ENCODE measurements around the gene ECT2.

Gene ECT2

DNA sequence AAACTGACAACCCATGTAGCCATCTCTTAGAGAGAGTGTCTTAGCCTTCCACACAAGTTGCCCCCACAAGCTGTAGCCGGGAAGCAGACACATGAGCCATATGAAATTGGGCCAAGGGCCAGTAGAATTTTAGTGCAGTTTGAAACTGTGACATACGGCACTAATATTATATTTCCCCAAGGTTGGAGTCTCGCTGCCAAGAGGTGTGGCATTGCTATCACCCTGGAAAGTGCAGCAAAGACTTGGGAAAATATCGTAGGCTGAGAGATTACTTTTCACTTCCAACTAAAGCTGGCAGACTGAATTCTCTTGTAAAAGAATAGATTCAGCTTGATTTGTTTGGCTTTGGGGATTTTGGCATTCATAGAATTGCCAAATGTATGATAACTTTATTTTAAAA is 89.2 kb downstream of the ECT2 start:
- no peak for ATAC-seq (replicated peaks)
- Mint-ChIP-seq H3K36me3 (ENCODE audit: insufficient read depth) (no peaks in the 10 kb centered on the region), H3K4me1 (ENCODE audit: low read depth in 2 of 2) (no peaks in the 10 kb centered on the region), H3K9me3 (no peaks in the 10 kb centered on the region), H3K4me3 (no peak overlapping the region), H3K27ac (no peak overlapping the region), H3K27me3 (peaks cover 10 to 11% of the 10 kb centered on the region in 2 donors)
- DNase-seq, result no peak

DNA sequence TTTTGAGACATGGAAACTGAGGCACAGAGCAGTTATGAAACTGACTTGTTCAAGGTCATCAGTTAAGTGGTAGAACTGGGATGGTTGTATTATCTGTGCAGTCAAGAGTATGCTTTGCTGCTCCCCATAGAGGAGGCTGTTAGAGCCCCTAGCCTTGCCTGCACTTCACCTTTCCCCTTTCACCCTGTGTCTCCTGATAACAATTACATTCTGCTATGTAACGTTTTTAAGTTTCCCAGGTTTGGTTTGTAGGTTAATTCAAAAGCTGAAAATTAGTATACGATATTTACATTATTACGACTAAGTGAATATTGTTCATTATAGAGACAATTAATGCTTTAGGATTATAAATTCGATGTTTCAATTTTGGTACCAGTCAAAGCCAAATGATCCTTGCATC is 89.9 kb downstream of the ECT2 start:
- Mint-ChIP-seq H3K4me3 (no peak overlapping the region), H3K4me1 (ENCODE audit: low read depth in 2 of 2) (no peaks in the 10 kb centered on the region), H3K27me3 (peaks cover 10 to 11% of the 10 kb centered on the region in 2 donors), H3K9me3 (no peaks in the 10 kb centered on the region), H3K36me3 (ENCODE audit: insufficient read depth) (no peaks in the 10 kb centered on the region), H3K27ac (no peak overlapping the region)
- DNase-seq (no peak), ATAC-seq (replicated peaks) (no peak)

DNA sequence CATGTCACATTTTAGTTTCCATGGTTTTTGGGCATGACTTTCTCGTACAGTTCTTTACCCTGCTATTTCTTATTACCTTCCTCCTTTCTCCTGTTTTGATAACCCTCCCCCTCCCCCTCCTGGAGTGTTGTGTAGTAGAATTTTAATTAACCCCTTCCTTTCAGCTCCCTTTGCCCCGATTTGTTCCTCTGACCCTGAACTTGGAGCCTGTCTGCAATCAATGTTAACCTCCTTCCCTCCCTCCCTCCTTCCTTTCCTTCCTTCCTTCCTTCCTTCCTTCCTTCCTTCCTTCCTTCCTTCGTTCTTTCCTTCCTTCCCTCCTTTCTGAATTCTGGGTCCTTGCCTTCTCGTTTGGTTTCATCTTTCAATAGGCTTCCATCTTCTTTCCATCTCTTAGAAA is 90.4 kb downstream of the ECT2 start:
- no peak overlapping the region for H3K4me3 Mint-ChIP-seq
- no peaks in the 10 kb centered on the region for H3K4me1 Mint-ChIP-seq (ENCODE audit: low read depth in 2 of 2)
- no peak for DNase-seq
- no peak overlapping the region for H3K27ac Mint-ChIP-seq
- H3K36me3 Mint-ChIP-seq (ENCODE audit: insufficient read depth), result no peaks in the 10 kb centered on the region
- peaks cover 10 to 11% of the 10 kb centered on the region in 2 donors for H3K27me3 Mint-ChIP-seq
- no peaks in the 10 kb centered on the region for H3K9me3 Mint-ChIP-seq
- ATAC-seq (replicated peaks), result no peak

DNA sequence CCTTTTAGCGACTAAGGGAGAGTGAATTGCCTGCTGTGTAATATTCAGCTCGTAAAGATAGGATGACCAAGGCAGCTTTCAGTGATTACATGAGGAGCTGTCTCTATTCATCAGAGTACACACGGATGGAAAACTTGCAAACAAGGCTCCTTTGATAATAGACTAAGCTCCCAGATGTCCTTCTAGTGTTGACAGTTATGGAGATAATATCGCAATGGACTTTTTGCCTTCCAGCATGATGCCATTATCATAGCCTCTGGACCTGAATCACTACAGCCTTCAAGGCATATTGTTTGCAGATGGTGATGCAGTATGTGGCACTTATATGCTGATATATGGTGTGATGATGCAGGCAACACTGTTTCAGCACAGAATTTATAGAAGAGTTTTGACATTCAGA is 93.9 kb downstream of the ECT2 start:
- H3K9me3 Mint-ChIP-seq, result no peaks in the 10 kb centered on the region
- no peaks in the 10 kb centered on the region for H3K36me3 Mint-ChIP-seq (ENCODE audit: insufficient read depth)
- ATAC-seq (replicated peaks), result no peak
- no peak for DNase-seq
- peaks cover 0 to 2% of the 10 kb centered on the region in 2 donors for H3K4me1 Mint-ChIP-seq (ENCODE audit: low read depth in 2 of 2)
- no peak overlapping the region for H3K27ac Mint-ChIP-seq
- no peak overlapping the region for H3K4me3 Mint-ChIP-seq
- H3K27me3 Mint-ChIP-seq, result peaks cover 10 to 11% of the 10 kb centered on the region in 2 donors

DNA sequence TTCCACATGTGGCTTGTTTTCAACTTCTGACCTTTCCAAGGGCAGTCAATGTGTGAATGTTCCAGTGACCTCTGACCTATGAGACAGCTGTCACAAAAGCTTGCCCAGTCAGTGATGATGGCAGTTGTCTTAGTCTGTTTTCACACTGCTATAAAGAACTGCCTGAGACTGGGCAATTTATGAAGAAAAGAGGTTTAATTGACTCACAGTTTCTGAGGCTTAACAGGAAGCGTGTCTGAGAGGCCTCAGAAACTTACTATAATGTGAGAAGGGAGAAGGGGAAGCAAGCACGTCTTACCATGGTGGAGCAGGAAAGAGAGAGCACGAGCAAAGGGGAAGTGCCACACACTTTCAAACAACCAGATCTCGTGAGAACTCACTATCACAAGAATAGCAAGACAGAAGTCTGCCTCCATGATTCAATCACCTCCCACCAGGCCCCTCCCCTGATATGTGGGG is 95.6 kb downstream of the ECT2 start:
- Mint-ChIP-seq H3K4me3 (no peak overlapping the region), H3K4me1 (ENCODE audit: low read depth in 2 of 2) (peaks cover 0 to 2% of the 10 kb centered on the region in 2 donors), H3K36me3 (ENCODE audit: insufficient read depth) (no peaks in the 10 kb centered on the region), H3K27me3 (peaks cover 17 to 21% of the 10 kb centered on the region in 2 donors), H3K9me3 (no peaks in the 10 kb centered on the region), H3K27ac (no peak overlapping the region)
- DNase-seq, result no peak
- ATAC-seq (replicated peaks), result no peak

DNA sequence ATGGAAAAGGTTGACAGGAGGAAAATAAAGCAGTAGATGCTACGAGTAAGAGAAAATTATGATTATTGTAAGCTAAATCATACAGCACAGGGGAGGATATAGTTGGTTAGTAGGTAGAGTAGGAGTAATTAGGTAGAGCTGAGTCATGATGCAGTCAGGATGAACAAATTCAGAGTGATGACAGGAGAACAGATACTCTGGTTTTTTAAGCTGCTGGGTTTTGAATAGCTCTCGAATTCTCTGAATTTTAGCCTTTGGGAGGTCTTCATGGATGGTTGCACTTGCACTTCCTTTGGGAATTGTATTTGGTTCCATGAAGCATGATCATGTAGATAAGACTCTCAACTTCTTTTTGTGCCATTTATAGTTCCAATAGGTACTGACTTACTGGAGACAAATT is 96.2 kb downstream of the ECT2 start:
- H3K9me3 Mint-ChIP-seq, result no peaks in the 10 kb centered on the region
- DNase-seq (no peak), ATAC-seq (replicated peaks) (no peak)
- H3K27me3 Mint-ChIP-seq, result peaks cover 17 to 21% of the 10 kb centered on the region in 2 donors
- peaks cover 0 to 2% of the 10 kb centered on the region in 2 donors for H3K4me1 Mint-ChIP-seq (ENCODE audit: low read depth in 2 of 2)
- H3K36me3 Mint-ChIP-seq (ENCODE audit: insufficient read depth), result no peaks in the 10 kb centered on the region
- H3K27ac Mint-ChIP-seq, result no peak overlapping the region
- no peak overlapping the region for H3K4me3 Mint-ChIP-seq

DNA sequence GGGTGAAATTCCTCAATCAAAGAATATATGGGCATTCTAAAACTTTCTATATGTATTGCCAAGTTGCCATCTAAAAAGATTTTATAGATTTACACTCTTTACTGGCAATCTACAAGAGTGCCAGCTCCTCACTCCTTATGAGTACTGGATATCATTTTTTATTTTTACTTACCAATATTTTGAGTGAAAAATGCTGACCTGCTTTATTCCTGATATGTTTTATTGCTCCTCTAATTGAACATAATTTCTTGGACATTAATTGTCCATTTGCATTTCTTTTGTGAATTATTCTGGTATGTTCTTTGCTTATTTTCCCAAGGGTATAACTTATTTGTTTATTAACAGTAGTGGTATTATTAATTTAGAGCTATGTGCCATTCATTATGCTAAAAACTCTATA is 96.8 kb downstream of the ECT2 start:
- Mint-ChIP-seq H3K4me1 (ENCODE audit: low read depth in 2 of 2) (peaks cover 0 to 2% of the 10 kb centered on the region in 2 donors), H3K27me3 (peaks cover 17 to 21% of the 10 kb centered on the region in 2 donors), H3K4me3 (no peak overlapping the region), H3K27ac (no peak overlapping the region), H3K9me3 (no peaks in the 10 kb centered on the region), H3K36me3 (ENCODE audit: insufficient read depth) (no peaks in the 10 kb centered on the region)
- no peak for DNase-seq
- no peak for ATAC-seq (replicated peaks)

DNA sequence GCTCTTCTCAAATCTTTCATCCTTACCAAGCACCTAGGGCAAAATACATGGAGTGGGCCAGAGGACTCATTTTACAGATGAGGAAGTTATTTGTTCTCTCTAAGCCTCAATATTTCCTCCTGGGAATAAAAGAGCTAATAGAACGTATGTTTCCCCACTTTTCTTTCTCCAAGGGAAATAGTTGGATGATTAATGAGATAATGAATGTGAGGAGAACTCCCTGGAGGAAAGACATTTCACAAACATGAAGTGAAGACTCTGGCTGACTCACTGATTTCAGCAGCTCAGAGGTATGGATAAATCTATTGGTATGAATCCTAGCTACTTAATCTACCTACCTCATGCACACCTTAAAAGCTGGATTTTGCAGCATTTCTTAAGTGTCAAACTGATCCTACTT is 98.4 kb downstream of the ECT2 start:
- DNase-seq, result no peak
- Mint-ChIP-seq H3K4me3 (no peak overlapping the region), H3K36me3 (ENCODE audit: insufficient read depth) (no peaks in the 10 kb centered on the region), H3K9me3 (no peaks in the 10 kb centered on the region), H3K4me1 (ENCODE audit: low read depth in 2 of 2) (peaks cover 0 to 2% of the 10 kb centered on the region in 2 donors), H3K27ac (no peak overlapping the region), H3K27me3 (peaks cover 8 to 16% of the 10 kb centered on the region in 2 donors)
- ATAC-seq (replicated peaks), result no peak

DNA sequence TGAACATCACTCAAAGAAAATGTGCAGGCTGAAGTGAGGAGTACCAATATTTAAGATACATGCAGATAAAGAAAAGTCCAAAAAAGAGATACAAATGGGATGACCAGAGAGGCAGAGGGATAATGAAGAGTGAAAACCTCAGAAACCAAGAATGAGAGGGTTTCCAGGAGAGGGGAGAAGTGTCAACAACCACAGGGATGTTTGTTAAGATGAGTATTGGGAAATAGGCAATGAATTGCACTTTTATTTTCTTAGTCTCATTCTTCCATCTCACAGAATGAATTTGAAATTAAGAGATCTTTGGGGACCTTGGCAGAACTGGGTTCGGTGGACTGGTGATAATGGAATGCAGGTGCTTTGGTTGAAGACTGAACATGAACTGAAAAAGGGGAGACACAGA is 102.5 kb downstream of the ECT2 start:
- Mint-ChIP-seq H3K36me3 (ENCODE audit: insufficient read depth) (no peaks in the 10 kb centered on the region), H3K4me3 (no peak overlapping the region), H3K4me1 (ENCODE audit: low read depth in 2 of 2) (no peaks in the 10 kb centered on the region), H3K27ac (no peak overlapping the region), H3K27me3 (peaks cover 13 to 28% of the 10 kb centered on the region in 2 donors), H3K9me3 (no peaks in the 10 kb centered on the region)
- ATAC-seq (replicated peaks) (no peak), DNase-seq (no peak)

DNA sequence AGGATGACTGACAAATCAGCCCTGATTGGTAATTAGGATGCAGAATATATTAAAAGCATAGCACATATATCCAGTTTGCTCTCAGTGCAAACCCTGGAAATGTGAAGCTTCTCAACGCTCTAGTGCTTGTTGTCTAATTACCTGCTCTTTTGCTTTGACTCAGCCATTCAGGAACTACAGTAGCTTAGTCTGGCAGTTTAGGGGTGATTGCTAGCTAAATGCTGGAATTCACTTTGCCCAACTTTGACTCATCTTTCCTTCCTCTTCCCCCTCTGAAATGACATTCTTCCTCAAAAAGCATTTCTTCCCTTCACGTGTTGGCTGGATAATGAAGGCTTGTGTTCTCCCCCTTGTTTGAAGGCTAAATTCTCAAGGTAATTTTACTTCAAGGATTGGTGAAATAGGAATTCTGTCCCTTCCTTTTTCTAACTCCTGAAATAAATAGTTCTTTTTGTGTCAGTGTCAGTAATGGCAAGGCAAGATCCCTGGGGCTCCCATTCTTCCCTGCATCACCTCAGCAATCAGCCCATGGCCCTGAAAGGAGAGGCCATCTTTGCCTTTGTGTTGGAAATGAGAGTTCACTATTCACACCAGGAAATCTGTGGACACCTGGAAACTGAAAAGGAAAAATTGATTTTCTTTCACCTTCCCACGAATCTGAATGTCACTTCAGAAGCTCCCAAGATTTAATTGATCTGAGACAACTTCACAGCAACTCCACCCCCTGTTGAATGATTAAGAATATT is 103.6 kb downstream of the ECT2 start:
- DNase-seq (no peak), ATAC-seq (replicated peaks) (no peak)
- no peak overlapping the region for H3K4me3 Mint-ChIP-seq
- peaks cover 21 to 24% of the 10 kb centered on the region in 2 donors for H3K27me3 Mint-ChIP-seq
- no peak overlapping the region for H3K27ac Mint-ChIP-seq
- H3K9me3 Mint-ChIP-seq, result no peaks in the 10 kb centered on the region
- no peaks in the 10 kb centered on the region for H3K36me3 Mint-ChIP-seq (ENCODE audit: insufficient read depth)
- H3K4me1 Mint-ChIP-seq (ENCODE audit: low read depth in 2 of 2), result no peaks in the 10 kb centered on the region

DNA sequence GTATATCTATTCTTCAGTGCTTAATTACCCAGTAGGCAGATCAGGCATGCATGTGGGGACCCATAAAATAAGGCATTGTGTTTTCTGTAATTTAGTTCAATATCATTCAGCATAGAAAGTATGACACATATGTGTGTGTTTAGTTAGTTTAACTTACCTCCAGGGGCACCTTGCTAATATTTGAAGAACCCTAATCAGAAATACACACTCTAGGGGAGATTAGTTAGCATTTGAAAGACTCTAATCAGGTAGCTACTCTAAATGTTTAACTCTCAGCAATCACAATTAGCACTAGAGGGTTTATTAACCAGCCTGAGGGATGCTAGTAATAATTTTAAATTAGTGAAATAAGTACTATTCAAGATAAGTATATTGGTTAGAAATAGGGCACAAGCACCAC is 104.5 kb downstream of the ECT2 start:
- Mint-ChIP-seq H3K27me3 (peaks cover 20 to 21% of the 10 kb centered on the region in 2 donors), H3K4me1 (ENCODE audit: low read depth in 2 of 2) (no peaks in the 10 kb centered on the region), H3K4me3 (no peak overlapping the region), H3K36me3 (ENCODE audit: insufficient read depth) (no peaks in the 10 kb centered on the region), H3K9me3 (no peaks in the 10 kb centered on the region), H3K27ac (no peak overlapping the region)
- ATAC-seq (replicated peaks) (no peak), DNase-seq (no peak)

DNA sequence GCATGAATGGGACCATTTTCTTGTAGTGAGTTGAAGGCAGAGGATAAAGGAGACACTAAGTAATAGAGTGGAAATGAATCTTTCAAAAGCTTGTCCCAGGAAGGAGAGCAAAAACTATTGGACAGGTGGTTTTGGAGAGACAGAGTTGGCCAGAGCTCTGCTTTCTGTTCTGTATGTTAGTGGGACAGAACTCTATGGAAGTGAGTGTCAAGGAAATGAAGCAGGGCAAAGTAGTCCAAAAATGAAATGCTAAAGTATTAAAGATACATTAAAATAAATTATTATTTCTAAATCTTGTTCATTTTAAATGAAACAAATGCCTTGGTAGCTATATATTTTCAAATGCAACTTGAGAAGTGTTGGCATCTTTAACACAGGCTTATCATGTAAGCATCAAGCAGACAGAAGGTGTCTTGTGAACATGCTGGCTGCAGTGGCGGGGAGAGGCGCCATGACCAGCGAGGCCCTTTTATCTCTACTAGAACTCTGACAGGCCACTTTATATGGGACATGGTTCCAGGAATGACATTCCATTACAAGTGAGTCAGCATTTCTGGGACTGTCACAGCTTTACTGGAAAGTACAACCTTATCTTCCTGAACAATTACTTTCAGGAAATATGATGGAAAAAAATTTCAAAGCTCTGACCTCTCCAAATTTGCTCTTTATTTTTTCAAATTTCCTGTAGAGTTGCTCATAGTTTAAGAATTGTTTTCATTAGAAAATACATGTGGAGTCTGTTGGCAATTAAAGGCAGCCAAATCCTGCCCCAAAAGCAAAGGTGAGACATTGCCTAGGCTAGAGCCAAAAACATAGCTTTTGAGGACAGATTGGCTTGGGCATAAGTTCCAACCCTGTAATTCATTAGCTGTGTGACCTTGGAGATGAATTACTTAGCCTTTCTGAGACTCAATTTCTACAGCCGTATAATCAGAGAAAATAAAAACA is 106.5 kb downstream of the ECT2 start:
- H3K27me3 Mint-ChIP-seq, result peaks cover 12 to 16% of the 10 kb centered on the region in 2 donors
- no peaks in the 10 kb centered on the region for H3K36me3 Mint-ChIP-seq (ENCODE audit: insufficient read depth)
- peaks cover 0 to under 1% of the 10 kb centered on the region in 2 donors for H3K9me3 Mint-ChIP-seq
- ATAC-seq (replicated peaks), result no peak
- DNase-seq, result no peak
- no peak overlapping the region for H3K27ac Mint-ChIP-seq
- no peaks in the 10 kb centered on the region for H3K4me1 Mint-ChIP-seq (ENCODE audit: low read depth in 2 of 2)
- no peak overlapping the region for H3K4me3 Mint-ChIP-seq

DNA sequence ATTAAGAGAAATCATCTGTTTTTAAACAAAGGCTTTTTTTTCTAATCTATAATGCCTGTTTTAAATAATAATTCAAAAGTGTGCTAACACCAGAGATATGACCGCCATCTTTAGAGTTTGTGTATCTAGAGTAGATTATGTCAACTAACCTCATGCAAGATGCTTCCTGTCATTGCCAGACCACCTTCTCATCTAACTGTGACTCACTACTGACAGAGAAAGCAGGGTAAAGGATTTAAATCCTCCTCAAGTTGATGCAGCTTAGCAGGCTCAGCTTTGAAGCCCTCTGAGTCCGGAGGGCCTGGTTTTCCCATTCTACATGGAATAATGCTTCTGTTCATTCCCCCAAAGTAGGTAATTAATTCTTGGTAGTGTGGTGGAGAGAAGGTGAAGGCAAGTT is 108.5 kb downstream of the ECT2 start:
- Mint-ChIP-seq H3K27ac (no peak overlapping the region), H3K36me3 (ENCODE audit: insufficient read depth) (no peaks in the 10 kb centered on the region), H3K4me1 (ENCODE audit: low read depth in 2 of 2) (no peaks in the 10 kb centered on the region), H3K4me3 (no peak overlapping the region), H3K27me3 (peaks cover 18 to 25% of the 10 kb centered on the region in 2 donors), H3K9me3 (peaks cover 0 to 6% of the 10 kb centered on the region in 2 donors)
- ATAC-seq (replicated peaks) (no peak), DNase-seq (no peak)
